Mesenteric fat pad (tissue), 1 donor: ENCODE data around the gene TMEM209. TPM values are rescaled to one million over a fixed set of nuclear protein-coding genes. Genes with fewer than 3 reads are reported as not detected.
A peak's percentile ranks its signal among the peaks of the same experiment; 100 is the strongest.
"Not testable (repeated sequence)": the region's sequence is repeated elsewhere in the genome, so short reads cannot be mapped to it uniquely, and the experiment has no call there.

Experiments used
- DNase-seq: peaks from one replicate; pipeline ENCODE4 v3.0.0-alpha.2; 2020; ENCODE audit warnings: low spot score
- long read RNA-seq: library from polyadenylated mRNA; unstranded; transcript quantifications from one replicate; pipeline ENCODE4 v2.0.0, GENCODE V29; 2020
- total RNA-seq: library from RNA; stranded (reverse); fragmentation: NEBNext Ultra II Directional; extraction: Animal tissue kit (Norgen Biotek cat#: 25700); gene quantifications from one replicate; pipeline ENCODE4 v1.2.1, GENCODE V29; 2021
- donor health status: DM: yes; HTN: yes; CAD: no.

The TMEM209 gene
- 17.2 TPM for total RNA-seq
- long read RNA-seq, partial matches to known transcripts: 6 of 11 reads
- long read RNA-seq, other reads (novel, unspliced or antisense): 2 of 11 reads

- DNase-seq: peak; percentile 98
Observed at GRCh38 chr7:130205084-130205947, at the start of gene TMEM209. TMEM209 (minus strand) TSS chr7:130205406; CDS start chr7:130205375, 31 bp downstream.

DNA sequence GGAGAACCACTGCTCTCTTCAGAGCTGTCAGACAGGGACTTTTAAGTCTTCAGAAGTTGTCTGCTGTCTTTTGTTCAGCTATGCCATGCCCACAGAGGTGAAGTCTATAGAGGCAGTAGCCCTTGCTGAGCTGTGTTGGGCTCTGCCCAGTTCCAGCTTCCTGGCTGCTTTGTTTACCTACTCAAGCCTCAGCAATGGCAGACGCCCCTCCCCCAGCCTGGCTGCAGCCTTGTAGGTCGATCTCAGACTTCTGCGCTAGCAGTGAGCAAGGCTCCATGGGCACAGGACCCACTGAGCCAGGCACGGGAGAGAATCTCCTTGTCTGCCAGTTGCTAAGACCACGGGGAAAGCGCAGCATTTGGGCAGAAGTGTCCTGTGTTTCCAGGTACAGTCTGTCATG, 49.3 kb upstream of the TMEM209 start:
- DNase-seq: no peak

DNA sequence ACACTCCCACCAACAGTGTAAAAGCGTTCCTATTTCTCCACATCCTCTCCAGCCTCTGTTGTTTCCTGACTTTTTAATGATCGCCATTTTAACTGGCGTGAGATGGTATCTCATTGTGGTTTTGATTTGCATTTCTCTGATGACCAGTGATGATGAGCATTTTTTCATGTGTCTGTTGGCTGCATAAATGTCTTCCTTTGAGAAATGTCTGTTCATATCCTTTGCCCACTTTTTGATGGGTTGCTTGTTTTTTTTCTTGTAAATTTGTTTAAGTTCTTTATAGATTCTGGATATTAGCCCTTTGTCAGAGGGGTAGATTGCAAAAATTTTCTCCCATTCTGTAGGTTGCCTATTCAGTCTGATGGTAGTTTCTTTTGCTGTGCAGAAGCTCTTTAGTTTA, 44.4 kb upstream of the TMEM209 start:
- not testable (repeated sequence) for DNase-seq

DNA sequence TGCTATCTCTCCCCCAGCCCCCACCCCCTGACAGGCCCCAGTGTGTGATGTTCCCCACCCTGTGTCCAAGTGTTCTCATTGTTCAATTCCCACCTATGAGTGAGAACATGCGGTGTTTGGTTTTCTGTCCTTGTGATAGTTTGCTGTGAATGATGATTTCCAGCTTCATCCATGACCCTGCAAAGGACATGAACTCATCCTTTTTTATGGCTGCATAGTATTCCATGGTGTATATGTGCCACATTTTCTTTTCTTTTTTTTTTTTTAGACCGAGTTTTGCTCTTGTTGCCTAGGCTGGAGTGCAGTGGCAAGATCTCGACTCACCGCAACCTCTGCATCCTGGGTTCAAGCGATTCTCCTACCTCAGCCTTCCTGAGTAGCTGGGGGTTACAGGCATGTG, 43.6 kb upstream of the TMEM209 start:
- DNase-seq: not testable (repeated sequence)

GRCh38 chr7:130246491-130246890, 41.3 kb upstream of the TMEM209 start:
- not testable (repeated sequence) for DNase-seq

DNA sequence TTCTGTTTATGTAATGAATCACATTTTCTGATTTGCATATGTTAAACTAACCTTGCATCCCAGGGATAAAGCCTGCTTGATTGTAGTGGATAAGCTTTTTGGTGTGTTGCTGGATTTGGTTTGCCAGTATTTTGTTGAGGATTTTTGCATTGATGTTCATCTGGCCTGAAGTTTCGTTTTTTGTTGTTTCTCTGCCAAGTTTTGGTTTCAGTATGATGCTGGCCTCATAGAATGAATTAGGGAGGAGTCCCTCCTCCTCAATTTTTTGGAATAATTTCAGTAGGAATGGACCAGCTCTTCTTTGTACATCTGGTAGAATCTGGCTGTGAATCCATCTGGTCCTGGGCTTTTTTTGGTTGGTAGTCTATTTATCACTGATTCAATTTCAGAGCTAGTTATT, 38.3 kb upstream of the TMEM209 start:
- not testable (repeated sequence) for DNase-seq

- DNase-seq: no peak
Observed at GRCh38 chr7:130242198-130243014, 37.2 kb upstream of the TMEM209 start.

DNA sequence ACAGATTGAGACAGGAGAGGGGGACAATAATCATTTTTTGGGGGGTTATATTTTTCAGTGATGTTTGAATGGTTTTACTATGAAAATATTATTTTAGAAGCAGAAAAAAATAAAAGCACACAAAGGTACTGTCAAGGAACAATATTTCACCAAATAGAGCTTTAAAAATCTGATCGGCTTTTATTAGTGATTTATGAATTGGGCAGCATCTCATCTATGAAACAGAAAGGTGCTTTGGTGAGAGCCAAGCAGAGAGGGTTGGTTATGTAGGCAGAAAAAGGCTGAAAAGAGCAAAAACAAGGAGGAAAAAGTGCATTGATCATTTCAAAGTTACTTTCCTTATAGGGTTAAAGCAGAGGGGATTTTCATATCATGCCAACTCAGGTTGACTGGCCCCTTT, 35.0 kb upstream of the TMEM209 start:
- DNase-seq: no peak

- DNase-seq: not testable (repeated sequence)
Observed at GRCh38 chr7:130236361-130236760, 31.2 kb upstream of the TMEM209 start.

DNA sequence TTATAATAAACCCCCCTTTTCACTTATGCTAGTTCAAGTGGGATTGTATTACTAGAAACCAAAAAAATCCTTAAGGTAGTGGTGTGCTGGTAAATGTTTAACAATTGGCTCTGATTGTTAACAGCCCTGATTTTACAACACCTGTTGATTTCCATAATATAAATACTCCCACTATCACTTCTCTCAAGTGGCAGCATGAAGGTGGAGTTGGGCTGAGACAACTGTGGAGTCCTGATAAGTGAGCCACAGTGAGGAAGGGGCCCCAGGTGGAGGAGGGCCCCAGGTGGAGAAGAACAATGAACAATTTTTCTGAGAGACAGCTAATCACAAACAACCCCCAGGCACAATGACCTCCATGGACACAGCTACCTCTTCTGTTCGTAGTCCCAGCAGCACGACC, 28.9 kb upstream of the TMEM209 start:
- DNase-seq: no peak

GRCh38 chr7:130232209-130232608, 27.0 kb upstream of the TMEM209 start:
- no peak for DNase-seq

GRCh38 chr7:130231792-130232191, 26.6 kb upstream of the TMEM209 start:
- no peak for DNase-seq

GRCh38 chr7:130229981-130230380, 24.8 kb upstream of the TMEM209 start:
- DNase-seq: not testable (repeated sequence)

GRCh38 chr7:130228840-130229502, 23.8 kb upstream of the TMEM209 start:
- DNase-seq: no peak

- DNase-seq: no peak
Observed at GRCh38 chr7:130227883-130228575, 22.8 kb upstream of the TMEM209 start.

- DNase-seq: no peak
Observed at GRCh38 chr7:130226333-130226732, 21.1 kb upstream of the TMEM209 start.

DNA sequence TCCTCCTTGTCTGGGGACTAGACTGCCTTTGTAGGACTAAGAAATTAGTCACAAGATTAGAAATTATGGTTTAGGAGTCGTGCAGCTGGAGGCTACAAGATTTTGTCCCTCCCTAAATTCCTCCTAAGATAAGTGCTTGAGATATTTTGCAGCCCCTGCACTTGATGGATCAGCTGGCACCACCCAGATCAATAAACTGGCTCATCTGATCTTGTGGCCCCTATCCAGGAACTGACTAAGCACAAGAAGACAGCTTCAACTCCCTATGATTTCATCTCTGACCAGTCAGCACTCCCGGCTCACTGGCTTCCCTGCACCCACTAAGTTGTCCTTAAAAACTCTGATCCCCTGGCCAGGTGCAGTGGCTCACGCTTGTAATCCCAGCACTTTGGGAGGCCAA, 19.7 kb upstream of the TMEM209 start:
- DNase-seq: not testable (repeated sequence)

DNA sequence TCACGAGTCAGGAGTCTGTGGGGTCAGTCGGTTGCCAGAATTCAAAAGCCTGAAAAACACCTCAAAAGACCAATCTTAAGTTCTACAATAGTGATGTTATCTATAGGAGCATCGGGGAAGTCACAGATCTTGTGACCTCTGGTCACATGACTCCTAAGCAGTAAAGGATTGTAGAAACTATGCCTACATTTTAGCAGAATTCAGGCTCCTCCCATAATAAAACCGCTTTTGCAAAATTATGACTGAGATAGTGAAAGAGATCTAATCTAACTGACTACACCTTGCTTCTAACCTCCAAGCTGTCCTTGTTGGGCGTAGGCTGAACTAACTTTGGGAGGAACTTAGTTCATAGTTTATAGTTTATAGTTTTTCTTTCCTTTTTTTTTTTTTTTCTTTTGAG, 19.0 kb upstream of the TMEM209 start:
- no peak for DNase-seq

DNA sequence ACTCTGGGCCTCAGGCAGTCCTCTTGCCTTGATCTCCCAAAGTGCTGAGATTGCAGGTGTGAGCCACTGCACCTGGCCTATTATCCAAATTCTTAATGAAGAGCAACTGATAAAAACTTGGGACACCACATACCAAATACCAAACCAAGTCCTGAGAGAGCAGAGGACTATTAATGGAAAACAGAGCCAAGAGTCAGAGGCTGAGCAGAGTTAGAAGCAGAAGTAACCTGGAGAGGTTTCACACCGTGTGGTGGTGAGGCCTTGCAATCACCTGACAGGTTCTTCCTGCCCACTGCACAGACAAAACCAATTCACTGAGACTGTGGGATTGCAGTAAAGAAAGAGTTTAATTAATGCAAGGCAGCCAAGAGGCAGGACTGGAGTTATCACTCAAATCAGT, 18.4 kb upstream of the TMEM209 start:
- no peak for DNase-seq

DNA sequence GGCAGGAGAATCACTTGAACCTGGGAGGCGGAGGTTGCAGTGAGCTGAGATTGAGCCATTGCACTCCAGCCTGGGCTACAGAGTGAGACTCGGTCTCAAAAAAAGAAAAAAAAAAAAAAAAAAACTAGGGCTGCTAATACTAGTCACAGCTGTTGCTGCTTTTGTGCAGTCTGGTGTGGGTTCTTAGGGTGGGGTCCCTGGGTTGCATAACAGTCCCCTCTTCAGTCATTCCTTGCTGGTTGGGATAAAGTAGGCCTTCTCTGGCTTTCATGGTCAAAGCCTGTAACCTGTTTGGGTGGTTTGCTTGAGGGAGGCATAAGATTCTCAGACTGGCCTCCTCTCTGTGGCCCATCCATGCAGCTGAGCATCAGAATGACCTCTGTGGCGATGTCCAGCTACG, 16.5 kb upstream of the TMEM209 start:
- DNase-seq: no peak

- no peak for DNase-seq
Observed at GRCh38 chr7:130219871-130220270, 14.7 kb upstream of the TMEM209 start.
